ENCODE results near the gene CCDC12.

GRCh38 chr3:46966811-46967210 lies 9.7 kb downstream of the CCDC12 start:
- TF ChIP-seq CTCF (IDR thresholded peaks at IDR 0.05) (no peak), ZFX (IDR thresholded peaks at IDR 0.05; ENCODE audit: borderline replicate concordance) (no peak)
